K562 (cell line): Measurements from ENCODE around the gene GDPD2.

Source experiments
- EZH2 ChIP-seq: IDR thresholded peaks from 2 replicates; pipeline ENCODE4 v1.6.1; 2012; ENCODE audit warnings: low read depth, mild to moderate bottlenecking, inconsistent platforms, low read length, borderline replicate concordance
- FOXK2 ChIP-seq, 2 experiments: fragments of 450-650 bp; IDR thresholded peaks in 1 of 2; conservative IDR thresholded peaks in 1 of 2; 2 replicates each; pipeline ENCODE4 v1.6.1; 2016; ENCODE audit warnings: low read depth in 2 of 2, mild to moderate bottlenecking in 1 of 2
- MAFK ChIP-seq: IDR thresholded peaks from 2 replicates; pipeline ENCODE4 v1.6.1; 2011; ENCODE audit warnings: low read length, improper control_type of control experiment
- MED1 ChIP-seq: sonication (generic); formaldehyde crosslinking; IDR thresholded peaks from 2 replicates; pipeline ENCODE4 v1.8.1; 2023; ENCODE audit warnings: missing genetic modification reagents, borderline replicate concordance
- MTA3 ChIP-seq: fragments of 450-650 bp; formaldehyde crosslinking; IDR thresholded peaks from 2 replicates; pipeline ENCODE4 v1.6.1; 2017; ENCODE audit warnings: mild to moderate bottlenecking, borderline replicate concordance
- NKRF ChIP-seq: fragments of 450-650 bp; IDR thresholded peaks from 2 replicates; pipeline ENCODE4 v1.6.1; 2016; ENCODE audit warnings: borderline replicate concordance
- PKNOX1 ChIP-seq: fragments of 450-650 bp; IDR thresholded peaks from 2 replicates; pipeline ENCODE4 v1.6.1; 2016
- RBM17 ChIP-seq: fragments of 200-400 bp; formaldehyde crosslinking; IDR thresholded peaks from 2 replicates; pipeline ENCODE4 v1.6.1; 2017; ENCODE audit warnings: low read depth, mild to moderate bottlenecking, low read length, borderline replicate concordance
- RFX1 ChIP-seq: fragments of 450-650 bp; IDR thresholded peaks from 2 replicates; pipeline ENCODE4 v1.6.1; 2016; ENCODE audit warnings: mild to moderate bottlenecking, moderate library complexity
- RFX5 ChIP-seq: IDR thresholded peaks from 2 replicates; pipeline ENCODE4 v1.6.1; 2011; ENCODE audit warnings: low read depth, mild to moderate bottlenecking, improper control_type of control experiment, low read length
- U2AF1 ChIP-seq: fragments of 200-400 bp; formaldehyde crosslinking; optimal IDR thresholded peaks from 2 replicates; pipeline ENCODE3; 2017; ENCODE audit warnings: mild to moderate bottlenecking, low read depth, low read length, moderate library complexity
- ZBED1 ChIP-seq: IDR thresholded peaks from 2 replicates; pipeline ENCODE4 v1.6.1; 2014
- TF ChIP-seq, protein P1 (sequence below): fragments of 200-800 bp; sonication (Bioruptor generic); IDR thresholded peaks from 2 replicates; pipeline ENCODE4 v1.6.1; 2017; ENCODE audit warnings: missing genetic modification characterization, missing compliant biosample characterization

DNA sequence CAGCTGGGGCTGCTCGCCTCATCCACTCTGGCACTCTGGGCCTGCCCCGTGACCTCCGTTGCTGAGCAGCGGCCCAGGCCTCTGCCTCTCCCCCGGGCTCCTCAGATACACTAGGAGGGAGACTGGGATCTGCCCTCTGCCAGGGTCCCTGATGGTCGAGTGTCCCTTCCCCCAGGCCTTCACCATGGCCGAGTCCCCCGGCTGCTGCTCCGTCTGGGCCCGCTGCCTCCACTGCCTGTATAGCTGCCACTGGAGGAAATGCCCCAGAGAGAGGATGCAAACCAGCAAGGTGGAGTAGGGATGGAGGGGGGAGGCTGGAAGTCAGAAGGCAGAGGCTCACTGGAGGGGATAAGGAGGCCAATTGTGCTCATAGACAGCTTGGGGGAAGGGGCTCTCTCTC lies 1.7 kb downstream of the GDPD2 start:
- TF ChIP-seq, protein P1, sequence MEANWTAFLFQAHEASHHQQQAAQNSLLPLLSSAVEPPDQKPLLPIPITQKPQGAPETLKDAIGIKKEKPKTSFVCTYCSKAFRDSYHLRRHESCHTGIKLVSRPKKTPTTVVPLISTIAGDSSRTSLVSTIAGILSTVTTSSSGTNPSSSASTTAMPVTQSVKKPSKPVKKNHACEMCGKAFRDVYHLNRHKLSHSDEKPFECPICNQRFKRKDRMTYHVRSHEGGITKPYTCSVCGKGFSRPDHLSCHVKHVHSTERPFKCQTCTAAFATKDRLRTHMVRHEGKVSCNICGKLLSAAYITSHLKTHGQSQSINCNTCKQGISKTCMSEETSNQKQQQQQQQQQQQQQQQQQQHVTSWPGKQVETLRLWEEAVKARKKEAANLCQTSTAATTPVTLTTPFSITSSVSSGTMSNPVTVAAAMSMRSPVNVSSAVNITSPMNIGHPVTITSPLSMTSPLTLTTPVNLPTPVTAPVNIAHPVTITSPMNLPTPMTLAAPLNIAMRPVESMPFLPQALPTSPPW (CRISPR knock-in tag): no peak
- TF ChIP-seq U2AF1 (no peak), ZBED1 (no peak), PKNOX1 (no peak), EZH2 (no peak), MAFK (no peak), MED1 (no peak), RFX5 (no peak), FOXK2 (conservative IDR thresholded peaks at IDR 0.05 in 1 of 2, IDR thresholded peaks at IDR 0.05 in 1 of 2; ENCODE audit: low read depth in 2 of 2) (no peak), NKRF (no peak), RFX1 (no peak), RBM17 (no peak), MTA3 (no peak)
